Esophagus muscularis mucosa (tissue), 4 donors: ENCODE results near the gene NNT. TPM values are rescaled to one million over a fixed set of nuclear protein-coding genes. Genes with fewer than 3 reads are reported as not detected.
A peak's percentile ranks its signal among the peaks of the same experiment; 100 is the strongest.

ENCODE experiments used
- DNase-seq: peaks from one replicate; pipeline ENCODE4 v3.0.0-alpha.2; 2017; ENCODE audit errors: extremely low spot score
- H3K27ac ChIP-seq, 4 donors: fragments of 200-600 bp; sonication (generic); replicated peaks in 1 of 4; 1 replicate in 3 of 4; 2 replicates in 1 of 4; pipeline ENCODE4 v1.5.1; 2016 to 2019; ENCODE audit warnings: mild to moderate bottlenecking in 1 of 4
- H3K27me3 ChIP-seq, 4 donors: fragments of 200-600 bp; sonication (generic); one replicate each; pipeline versions ENCODE4 v1.5.1 to v1.6.0; 2016 to 2019
- H3K36me3 ChIP-seq, 4 donors: fragments of 200-600 bp; sonication (generic); one replicate each; pipeline ENCODE4 v1.5.1; 2016 to 2019
- H3K4me1 ChIP-seq, 4 donors: fragments of 200-600 bp; sonication (generic); one replicate each; pipeline ENCODE4 v1.5.1; 2016 to 2019
- H3K4me3 ChIP-seq, 4 donors: fragments of 200-600 bp; sonication (generic); 1 replicate in 2 of 4; 2 replicates in 2 of 4; pipeline ENCODE4 v1.5.1; 2016 to 2019; ENCODE audit warnings: mild to moderate bottlenecking in 4 of 4, moderate library complexity in 1 of 4
- H3K9me3 ChIP-seq, 4 donors: fragments of 200-600 bp; sonication (generic); 1 replicate in 3 of 4; 2 replicates in 1 of 4; pipeline ENCODE4 v1.5.1; 2016 to 2019
- CTCF ChIP-seq, 3 experiments: fragments of 200-600 bp in 2 of 3; fragments of 450-650 bp in 1 of 3; sonication (generic) in 2 of 3; IDR thresholded peaks; one replicate each; pipeline ENCODE4 v1.5.1; 2017 to 2019; ENCODE audit warnings: antibody characterized with exemption in 3 of 3, mild to moderate bottlenecking in 2 of 3, moderate library complexity in 1 of 3
- EP300 ChIP-seq: sonication (generic); formaldehyde crosslinking; IDR thresholded peaks from one replicate; pipeline ENCODE4 v1.6.1; 2017; ENCODE audit warnings: antibody characterized with exemption
- POLR2A ChIP-seq: fragments of 450-650 bp; IDR thresholded peaks from one replicate; pipeline ENCODE4 v1.6.1; 2017; ENCODE audit warnings: antibody characterized with exemption, moderate library complexity, mild to moderate bottlenecking, low read depth
- POLR2AphosphoS5 ChIP-seq, 2 donors: sonication (generic); formaldehyde crosslinking; IDR thresholded peaks; one replicate each; pipeline ENCODE4 v1.6.1; 2017; ENCODE audit warnings: antibody characterized with exemption in 2 of 2
- WGBS: methylation state at CpG from one replicate; pipeline ENCODE4 v1.1.5; 2018; 5-methylcytosine and 5-hydroxymethylcytosine counted together
- intact Hi-C: fragments of 100-400 bp; cut with DNase I; formaldehyde crosslinking; loops from one replicate; pipeline ENCODE4 v1.15.1; 2023
- total RNA-seq, 4 donors: library from RNA; depleted of rRNA; stranded (reverse); fragments of >200 nt; gene quantifications; one replicate each; pipeline versions ENCODE4 v1.1.0 to v1.2.1, GENCODE V29; 2016

The NNT gene
- total RNA-seq, 4 donors from 2014 or later = 49.0 to 90.1 (median 70.3) TPM

GRCh38 chr5:43680286-43680685 lies 77.3 kb downstream of the NNT start:
- Histone ChIP-seq H3K4me3 (no peak overlapping the region), H3K36me3 (peaks cover 0 to 22% (median 8%) of the 10 kb centered on the region in 4 donors), H3K27ac (no peak overlapping the region), H3K9me3 (no peaks in the 10 kb centered on the region), H3K27me3 (no peaks in the 10 kb centered on the region), H3K4me1 (peaks cover 22 to 25% (median 24%) of the 10 kb centered on the region in 4 donors)
- no peak for DNase-seq
- WGBS = 67% methylated on average over 4 of the region's 4 CpGs
- intact Hi-C loops = no loop called here
- TF ChIP-seq POLR2AphosphoS5 (IDR thresholded peaks at IDR 0.05) (no peak), CTCF (IDR thresholded peaks at IDR 0.05) (no peak), EP300 (no peak), POLR2A (no peak)

GRCh38 chr5:43683884-43684471 lies 81.0 kb downstream of the NNT start:
- Histone ChIP-seq H3K27me3 (no peaks in the 10 kb centered on the region), H3K27ac (peak overlapping the region; percentile 49 to 64 (median 58)), H3K36me3 (peaks cover 0 to 11% (median 3%) of the 10 kb centered on the region in 4 donors), H3K4me3 (no peak overlapping the region), H3K4me1 (peaks cover 24 to 31% (median 24%) of the 10 kb centered on the region in 4 donors), H3K9me3 (no peaks in the 10 kb centered on the region)
- intact Hi-C loops = no loop called here
- WGBS = 64% methylated on average over 4 of the region's 4 CpGs
- no peak for DNase-seq
- TF ChIP-seq EP300 (no peak), POLR2A (no peak), POLR2AphosphoS5 (IDR thresholded peaks at IDR 0.05) (peak in 1 of 2 donors; percentile 54)

- TF ChIP-seq CTCF (IDR thresholded peaks at IDR 0.05) = no peak
- no peak for TF ChIP-seq POLR2AphosphoS5 (IDR thresholded peaks at IDR 0.05)
- no peak for TF ChIP-seq EP300
- no peak for DNase-seq
- peak overlapping the region; percentile 49 to 64 (median 58) for H3K27ac ChIP-seq
Measured at GRCh38 chr5:43685252-43685950, 82.4 kb downstream of the NNT start.

GRCh38 chr5:43687275-43687674 lies 84.3 kb downstream of the NNT start:
- H3K4me3 ChIP-seq = no peak overlapping the region
- H3K4me1 ChIP-seq = peaks cover 24 to 31% (median 24%) of the 10 kb centered on the region in 4 donors
- intact Hi-C loops = no loop called here
- no peak overlapping the region for H3K27ac ChIP-seq
- no peaks in the 10 kb centered on the region for H3K9me3 ChIP-seq
- no peaks in the 10 kb centered on the region for H3K27me3 ChIP-seq
- no peak for TF ChIP-seq POLR2A
- no peak for TF ChIP-seq CTCF (IDR thresholded peaks at IDR 0.05)
- no peak for TF ChIP-seq EP300
- no peak for TF ChIP-seq POLR2AphosphoS5 (IDR thresholded peaks at IDR 0.05)
- 77% methylated on average over 3 of the region's 3 CpGs for WGBS
- peaks cover 0 to 1% (median 0%) of the 10 kb centered on the region in 4 donors for H3K36me3 ChIP-seq
- DNase-seq = no peak

More at GRCh38 chr5:43685252-43685950, 82.4 kb downstream of the NNT start:
- Histone ChIP-seq H3K4me3 (no peak overlapping the region), H3K4me1 (peaks cover 24 to 31% (median 24%) of the 10 kb centered on the region in 4 donors), H3K9me3 (no peaks in the 10 kb centered on the region), H3K27me3 (no peaks in the 10 kb centered on the region), H3K36me3 (peaks cover 0 to 4% (median under 1%) of the 10 kb centered on the region in 4 donors)
- intact Hi-C loops = no loop called here

GRCh38 chr5:43691275-43691674 lies 88.3 kb downstream of the NNT start:
- WGBS = 90% methylated on average over 4 of the region's 4 CpGs

More at GRCh38 chr5:43691275-43691674, 88.3 kb downstream of the NNT start:
- no peaks in the 10 kb centered on the region for H3K27me3 ChIP-seq
- intact Hi-C loops = no loop called here
- no peak overlapping the region for H3K4me3 ChIP-seq
- TF ChIP-seq EP300 = no peak
- no peak for TF ChIP-seq POLR2AphosphoS5 (IDR thresholded peaks at IDR 0.05)
- TF ChIP-seq CTCF (IDR thresholded peaks at IDR 0.05) = no peak
- no peak for TF ChIP-seq POLR2A
- H3K9me3 ChIP-seq = no peaks in the 10 kb centered on the region
- DNase-seq = no peak
- H3K36me3 ChIP-seq = peaks cover 0 to 5% (median 0%) of the 10 kb centered on the region in 4 donors
- peaks cover 4 to 11% (median 10%) of the 10 kb centered on the region in 4 donors for H3K4me1 ChIP-seq
- H3K27ac ChIP-seq = no peak overlapping the region
